GM19397 (cell line): ENCODE measurements around the gene ANO6.

Experiments
- ATAC-seq: cut with Tn5 transposase; IDR thresholded peaks from one replicate; pipeline ENCODE4 v1.9.1; 2021; ENCODE audit warnings: mild to moderate bottlenecking, moderate library complexity; ENCODE audit not compliant: unreplicated experiment

The ANO6 gene

GRCh38 chr12:45276154-45276755 lies 60.4 kb downstream of the ANO6 start:
- no peak for ATAC-seq

GRCh38 chr12:45278447-45278846 lies 62.6 kb downstream of the ANO6 start:
- no peak for ATAC-seq

GRCh38 chr12:45279931-45280830 lies 64.3 kb downstream of the ANO6 start:
- no peak for ATAC-seq

GRCh38 chr12:45281994-45282393 lies 66.1 kb downstream of the ANO6 start:
- no peak for ATAC-seq

GRCh38 chr12:45282411-45282810 lies 66.5 kb downstream of the ANO6 start:
- no peak for ATAC-seq

GRCh38 chr12:45284096-45284901 lies 68.4 kb downstream of the ANO6 start:
- ATAC-seq, result no peak

- ATAC-seq, result no peak
Measured at GRCh38 chr12:45285717-45286116, 69.8 kb downstream of the ANO6 start.

GRCh38 chr12:45286621-45287020 lies 70.7 kb downstream of the ANO6 start:
- no peak for ATAC-seq

GRCh38 chr12:45289245-45290215 lies 73.6 kb downstream of the ANO6 start:
- no peak for ATAC-seq

- ATAC-seq, result no peak
Measured at GRCh38 chr12:45290216-45290605, 74.3 kb downstream of the ANO6 start.

GRCh38 chr12:45291518-45291917 lies 75.6 kb downstream of the ANO6 start:
- no peak for ATAC-seq

GRCh38 chr12:45292486-45293195 lies 76.7 kb downstream of the ANO6 start:
- no peak for ATAC-seq

GRCh38 chr12:45294906-45295305 lies 79.0 kb downstream of the ANO6 start:
- ATAC-seq, result no peak

- no peak for ATAC-seq
Measured at GRCh38 chr12:45296046-45296586, 80.2 kb downstream of the ANO6 start.

- no peak for ATAC-seq
Measured at GRCh38 chr12:45298047-45298446, 82.2 kb downstream of the ANO6 start.

GRCh38 chr12:45298721-45299692 lies 83.1 kb downstream of the ANO6 start:
- ATAC-seq, result no peak

GRCh38 chr12:45302621-45303369 lies 86.9 kb downstream of the ANO6 start:
- ATAC-seq, result no peak

GRCh38 chr12:45303945-45304344 lies 88.0 kb downstream of the ANO6 start:
- no peak for ATAC-seq
